GM13977 (cell line): ENCODE measurements around the gene CDH13.

Experiments used
- DNase-seq: peaks from one replicate; pipeline ENCODE4 v3.0.0; 2012; ENCODE audit warnings: low spot score
- in situ Hi-C: fragments of 300-500 bp; cut with MboI; formaldehyde crosslinking; loops from one replicate; pipeline ENCODE4 v1.12.0; 2022; ENCODE audit warnings: low sequenced_read_pairs, low pct_unique_long_range_greater_than_20kb, mixed read lengths, inconsistent platforms; ENCODE audit not compliant: unreplicated experiment
- TF ChIP-seq, protein P1 (sequence below): IDR thresholded peaks from 2 replicates; pipeline ENCODE4 v1.5.1; 2012; ENCODE audit warnings: mild to moderate bottlenecking, control low read depth; ENCODE audit not compliant: insufficient read depth; ENCODE audit errors: extremely low read depth, missing control alignments

The CDH13 gene

DNA sequence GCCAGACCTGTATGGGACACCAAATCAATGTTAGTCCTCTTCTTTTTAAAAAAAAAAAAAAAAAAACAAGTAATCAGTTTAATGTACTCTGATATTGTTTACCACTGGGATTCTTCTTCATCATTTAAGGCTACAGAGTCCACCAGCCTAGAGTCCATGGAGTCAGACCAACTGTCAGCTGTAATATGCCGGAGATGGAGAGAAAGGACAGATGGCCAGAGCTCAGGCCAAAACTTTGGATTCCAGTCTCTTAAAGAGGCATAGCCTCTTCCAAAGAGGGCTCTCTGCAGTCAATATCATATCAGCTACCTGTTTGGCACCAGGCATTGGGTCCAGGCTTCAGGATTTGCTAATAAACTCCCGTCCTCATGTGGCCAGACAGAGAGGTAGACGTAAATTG lies 711.4 kb downstream of the CDH13 start:
- TF ChIP-seq, protein P1, sequence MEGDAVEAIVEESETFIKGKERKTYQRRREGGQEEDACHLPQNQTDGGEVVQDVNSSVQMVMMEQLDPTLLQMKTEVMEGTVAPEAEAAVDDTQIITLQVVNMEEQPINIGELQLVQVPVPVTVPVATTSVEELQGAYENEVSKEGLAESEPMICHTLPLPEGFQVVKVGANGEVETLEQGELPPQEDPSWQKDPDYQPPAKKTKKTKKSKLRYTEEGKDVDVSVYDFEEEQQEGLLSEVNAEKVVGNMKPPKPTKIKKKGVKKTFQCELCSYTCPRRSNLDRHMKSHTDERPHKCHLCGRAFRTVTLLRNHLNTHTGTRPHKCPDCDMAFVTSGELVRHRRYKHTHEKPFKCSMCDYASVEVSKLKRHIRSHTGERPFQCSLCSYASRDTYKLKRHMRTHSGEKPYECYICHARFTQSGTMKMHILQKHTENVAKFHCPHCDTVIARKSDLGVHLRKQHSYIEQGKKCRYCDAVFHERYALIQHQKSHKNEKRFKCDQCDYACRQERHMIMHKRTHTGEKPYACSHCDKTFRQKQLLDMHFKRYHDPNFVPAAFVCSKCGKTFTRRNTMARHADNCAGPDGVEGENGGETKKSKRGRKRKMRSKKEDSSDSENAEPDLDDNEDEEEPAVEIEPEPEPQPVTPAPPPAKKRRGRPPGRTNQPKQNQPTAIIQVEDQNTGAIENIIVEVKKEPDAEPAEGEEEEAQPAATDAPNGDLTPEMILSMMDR = no peak
- in situ Hi-C loops = no loop called here

GRCh38 chr16:83338941-83339340 lies 712.2 kb downstream of the CDH13 start:
- TF ChIP-seq, protein P1 = no peak
- in situ Hi-C loops = no loop called here
- no peak for DNase-seq

More for the DNA sequence above, 711.4 kb downstream of the CDH13 start:
- no peak for DNase-seq

DNA sequence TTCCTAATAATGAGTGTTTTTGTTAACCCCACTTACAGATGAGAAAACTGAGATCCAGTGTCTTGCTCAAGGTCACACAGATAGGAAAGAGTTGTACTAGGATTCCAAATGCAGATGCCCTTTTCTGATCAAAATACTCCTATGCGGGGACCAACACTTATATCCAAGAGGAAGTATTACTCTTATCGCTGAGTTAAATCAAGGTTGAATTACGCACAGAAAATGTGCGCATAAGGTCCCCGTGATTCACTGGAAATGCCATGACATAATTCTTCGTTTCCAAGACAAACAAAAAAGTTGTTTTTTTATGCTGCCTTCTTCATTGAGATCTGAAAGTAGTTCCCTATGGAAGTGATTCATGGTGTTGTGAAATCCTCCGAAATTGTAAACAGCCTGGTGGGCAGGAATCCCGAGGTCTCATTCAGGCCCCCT lies 717.2 kb downstream of the CDH13 start:
- no peak for DNase-seq
- in situ Hi-C loops = no loop called here
- TF ChIP-seq, protein P1 = no peak

DNA sequence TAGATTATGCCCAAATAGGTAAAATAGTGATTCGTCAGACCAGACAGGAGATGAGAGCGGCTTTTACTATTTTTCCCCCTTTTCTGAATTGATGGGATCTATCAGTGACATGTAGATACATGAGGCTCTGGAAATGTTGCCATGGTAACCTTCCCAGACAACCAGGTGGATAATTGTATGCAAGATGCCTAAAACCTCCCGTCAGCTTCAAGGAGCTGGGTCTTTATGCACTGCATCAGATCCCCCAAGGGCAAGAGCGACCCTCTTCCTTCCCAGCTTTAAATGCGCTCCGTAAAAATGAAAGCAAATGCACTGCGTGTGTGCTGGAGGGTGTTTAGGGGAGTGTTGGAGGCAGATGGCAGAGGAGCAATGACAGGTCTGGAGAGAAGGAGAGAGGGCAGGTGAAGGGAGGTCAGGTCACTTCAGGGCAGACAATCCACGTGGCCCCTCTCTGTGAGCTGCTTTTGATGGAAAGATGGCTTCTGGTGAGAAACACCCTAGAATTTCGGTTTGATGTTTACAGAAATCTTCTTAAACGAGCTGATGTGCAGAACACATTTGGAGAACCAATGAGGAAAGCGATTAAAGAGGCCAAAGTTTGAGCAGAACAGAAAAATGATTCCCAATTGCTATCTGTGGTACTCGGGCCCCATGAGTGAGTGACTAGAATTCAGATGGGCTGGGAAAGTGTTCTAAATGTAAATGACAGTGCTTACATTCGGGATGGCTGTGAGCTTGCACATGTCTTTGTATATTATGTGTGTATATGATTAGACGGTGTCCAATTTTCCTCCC lies 719.3 kb downstream of the CDH13 start:
- TF ChIP-seq, protein P1 = no peak
- in situ Hi-C loops = no loop called here
- DNase-seq = no peak

GRCh38 chr16:83348991-83349390 lies 722.2 kb downstream of the CDH13 start:
- TF ChIP-seq, protein P1 = no peak
- DNase-seq = no peak
- in situ Hi-C loops = no loop called here

DNA sequence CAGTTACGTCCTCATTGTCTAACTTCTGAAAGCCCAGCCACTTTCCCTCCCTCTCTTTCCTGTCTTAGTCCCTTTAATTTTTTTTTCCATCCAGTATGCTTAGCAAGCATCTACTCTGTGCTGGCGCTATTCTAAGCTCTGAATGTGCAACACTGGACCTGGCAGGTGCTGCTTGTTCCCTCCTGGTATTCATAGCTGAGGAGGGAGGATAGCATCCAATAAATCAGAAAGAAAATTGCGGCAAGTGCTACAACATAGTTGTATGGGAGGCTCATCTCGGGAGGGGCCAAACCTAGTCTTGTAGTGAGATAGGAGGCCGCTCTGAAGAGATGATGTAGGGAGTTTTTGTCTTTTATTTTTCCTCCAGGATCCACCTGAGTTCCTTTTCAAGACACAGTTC lies 723.7 kb downstream of the CDH13 start:
- TF ChIP-seq, protein P1 = no peak
- in situ Hi-C loops = no loop called here
- no peak for DNase-seq
